ENCODE data around the gene HEXD.

The HEXD gene

GRCh38 chr17:82461827-82462524 lies 43.8 kb downstream of the HEXD start:
- DNase-seq, result no peak

GRCh38 chr17:82463391-82463790 lies 45.2 kb downstream of the HEXD start:
- no peak for DNase-seq

GRCh38 chr17:82463925-82464566 lies 45.9 kb downstream of the HEXD start:
- DNase-seq, result no peak

- DNase-seq, result no peak
Measured at GRCh38 chr17:82464567-82464929, 46.4 kb downstream of the HEXD start.

- no peak for DNase-seq
Measured at GRCh38 chr17:82465023-82465603, 47.0 kb downstream of the HEXD start.

- no peak for DNase-seq
Measured at GRCh38 chr17:82468692-82469091, 50.5 kb downstream of the HEXD start.

- no peak for DNase-seq
Measured at GRCh38 chr17:82470065-82470464, 51.9 kb downstream of the HEXD start.

GRCh38 chr17:82474223-82475010 lies 56.3 kb downstream of the HEXD start:
- no peak for DNase-seq

GRCh38 chr17:82475458-82475857 lies 57.3 kb downstream of the HEXD start:
- DNase-seq, result no peak

- DNase-seq, result no peak
Measured at GRCh38 chr17:82477934-82478333, 59.8 kb downstream of the HEXD start.

GRCh38 chr17:82479602-82480001 lies 61.5 kb downstream of the HEXD start:
- DNase-seq, result no peak

GRCh38 chr17:82480318-82480717 lies 62.2 kb downstream of the HEXD start:
- DNase-seq, result no peak

- DNase-seq, result no peak
Measured at GRCh38 chr17:82483204-82483660, 65.1 kb downstream of the HEXD start.

- DNase-seq, result no peak
Measured at GRCh38 chr17:82483836-82484235, 65.7 kb downstream of the HEXD start.

GRCh38 chr17:82486231-82487094 lies 68.3 kb downstream of the HEXD start:
- DNase-seq, result no peak

GRCh38 chr17:82487910-82488309 lies 69.8 kb downstream of the HEXD start:
- DNase-seq, result peak; percentile 64

- DNase-seq, result peak; percentile 71
Measured at GRCh38 chr17:82489117-82489516, 71.0 kb downstream of the HEXD start.

- DNase-seq, result no peak
Measured at GRCh38 chr17:82489851-82490511, 71.8 kb downstream of the HEXD start.

- no peak for DNase-seq
Measured at GRCh38 chr17:82490512-82491195, 72.5 kb downstream of the HEXD start.

- no peak for DNase-seq
Measured at GRCh38 chr17:82491196-82491530, 73.0 kb downstream of the HEXD start.

GRCh38 chr17:82491533-82491932 lies 73.4 kb downstream of the HEXD start:
- DNase-seq, result no peak

All from left hindlimb (tissue), 1 donor.